ENCODE results near the gene PLPPR3. TPM values are rescaled to one million over a fixed set of nuclear protein-coding genes. Genes with fewer than 3 reads are reported as not detected.

Gene PLPPR3
- polyA plus RNA-seq, 4 donors = 0.49 to 0.57 TPM; not detected in 2

GRCh38 chr19:798415-799075 is 23.2 kb downstream of the PLPPR3 start:
- Histone ChIP-seq H3K4me1 (ENCODE audit: control insufficient read depth in 3 of 3, insufficient read depth in 2 of 3, low read depth in 1 of 3, low read length in 2 of 3) (peaks cover 8 to 43% (median 13%) of the 10 kb centered on the region in 3 donors), H3K36me3 (ENCODE audit: control insufficient read depth in 3 of 3, insufficient read depth in 2 of 3, low read depth in 1 of 3, low read length in 3 of 3) (peaks cover 0 to 56% (median 8%) of the 10 kb centered on the region in 3 donors), H3K9me3 (ENCODE audit: control insufficient read depth in 2 of 2, insufficient read depth in 1 of 2, low read depth in 1 of 2, low read length in 1 of 2) (no peaks in the 10 kb centered on the region), H3K27me3 (ENCODE audit: control insufficient read depth in 3 of 3, insufficient read depth in 3 of 3, low read length in 3 of 3) (no peaks in the 10 kb centered on the region), H3K4me3 (ENCODE audit: low read depth in 1 of 3, low read length in 3 of 3) (peak overlapping the region; percentile 65 to 98 (median 92)), H3K27ac (ENCODE audit: low read depth in 1 of 3, low read length in 2 of 3) (peak overlapping the region; percentile 91 to 98 (median 95))
- 0 to 1% (median 1%) methylated on average over 39 to 44 of the region's 44 CpGs for WGBS, 3 donors
- FAIRE-seq (no peak), DNase-seq (peak; percentile 77 to 85)

- 0 to 1% (median 0%) methylated on average over 34 to 129 of the region's 129 CpGs for WGBS, 3 donors
- no peaks in the 10 kb centered on the region for H3K9me3 ChIP-seq (ENCODE audit: control insufficient read depth in 2 of 2, insufficient read depth in 1 of 2, low read depth in 1 of 2, low read length in 1 of 2)
- FAIRE-seq (no peak), DNase-seq (peak; percentile 91 to 97)
- peaks cover 8 to 37% (median 13%) of the 10 kb centered on the region in 3 donors for H3K4me1 ChIP-seq (ENCODE audit: control insufficient read depth in 3 of 3, insufficient read depth in 2 of 3, low read depth in 1 of 3, low read length in 2 of 3)
- H3K27me3 ChIP-seq (ENCODE audit: control insufficient read depth in 3 of 3, insufficient read depth in 3 of 3, low read length in 3 of 3) = no peaks in the 10 kb centered on the region
- H3K27ac ChIP-seq (ENCODE audit: low read depth in 1 of 3, low read length in 2 of 3) = peak overlapping the region; percentile 91 to 98 (median 95)
- H3K36me3 ChIP-seq (ENCODE audit: control insufficient read depth in 3 of 3, insufficient read depth in 2 of 3, low read depth in 1 of 3, low read length in 3 of 3) = peaks cover 0 to 48% (median 3%) of the 10 kb centered on the region in 3 donors
- H3K4me3 ChIP-seq (ENCODE audit: low read depth in 1 of 3, low read length in 3 of 3) = peak overlapping the region; percentile 65 to 98 (median 92)
These were observed 24.0 kb downstream of the PLPPR3 start for GRCh38 chr19:797528-798414.

- Histone ChIP-seq H3K27ac (ENCODE audit: low read depth in 1 of 3, low read length in 2 of 3) (peak within 1 kb of the TSS; percentile 91 to 98 (median 95)), H3K4me3 (ENCODE audit: low read depth in 1 of 3, low read length in 3 of 3) (peak within 1 kb of the TSS; percentile 92 to 98 (median 98)), H3K9me3 (ENCODE audit: control insufficient read depth in 2 of 2, insufficient read depth in 1 of 2, low read depth in 1 of 2, low read length in 1 of 2) (no peaks in the 10 kb centered on the region), H3K36me3 (ENCODE audit: control insufficient read depth in 3 of 3, insufficient read depth in 2 of 3, low read depth in 1 of 3, low read length in 3 of 3) (peaks cover 0 to 39% (median 2%) of the 10 kb centered on the region in 3 donors), H3K4me1 (ENCODE audit: control insufficient read depth in 3 of 3, insufficient read depth in 2 of 3, low read depth in 1 of 3, low read length in 2 of 3) (peaks cover 8 to 29% (median 10%) of the 10 kb centered on the region in 3 donors), H3K27me3 (ENCODE audit: control insufficient read depth in 3 of 3, insufficient read depth in 3 of 3, low read length in 3 of 3) (no peaks in the 10 kb centered on the region)
- WGBS, 3 donors = 0 to 1% (median 0%) methylated on average over 44 to 83 of the region's 83 CpGs
- FAIRE-seq = peak; percentile 70
- peak; percentile 100 for DNase-seq
These were observed 24.8 kb downstream of the PLPPR3 start, which contains the start of gene PTBP1 for GRCh38 chr19:796692-797527. Gene PTBP1 (plus strand): TSS chr19:797452. CDS start chr19:797498, 46 bp downstream.

- peaks cover 6 to 20% (median 10%) of the 10 kb centered on the region in 3 donors for H3K4me1 ChIP-seq (ENCODE audit: control insufficient read depth in 3 of 3, insufficient read depth in 2 of 3, low read depth in 1 of 3, low read length in 2 of 3)
- no peak overlapping the region for H3K27ac ChIP-seq (ENCODE audit: low read depth in 1 of 3, low read length in 2 of 3)
- H3K36me3 ChIP-seq (ENCODE audit: control insufficient read depth in 3 of 3, insufficient read depth in 2 of 3, low read depth in 1 of 3, low read length in 3 of 3) = peaks cover 0 to 30% (median 2%) of the 10 kb centered on the region in 3 donors
- H3K4me3 ChIP-seq (ENCODE audit: low read depth in 1 of 3, low read length in 3 of 3) = peak overlapping the region; percentile 60 to 98 (median 63)
- no peak for FAIRE-seq
- peak in 1 of 2 donors; percentile 8 for DNase-seq
- no peaks in the 10 kb centered on the region for H3K9me3 ChIP-seq (ENCODE audit: control insufficient read depth in 2 of 2, insufficient read depth in 1 of 2, low read depth in 1 of 2, low read length in 1 of 2)
- 74 to 84% (median 80%) methylated on average over 35 to 39 of the region's 39 CpGs for WGBS, 3 donors
- H3K27me3 ChIP-seq (ENCODE audit: control insufficient read depth in 3 of 3, insufficient read depth in 3 of 3, low read length in 3 of 3) = no peaks in the 10 kb centered on the region
These were observed 25.8 kb downstream of the PLPPR3 start for GRCh38 chr19:795691-796581.

- no peak for FAIRE-seq
- Histone ChIP-seq H3K9me3 (ENCODE audit: control insufficient read depth in 2 of 2, insufficient read depth in 1 of 2, low read depth in 1 of 2, low read length in 1 of 2) (no peaks in the 10 kb centered on the region), H3K4me1 (ENCODE audit: control insufficient read depth in 3 of 3, insufficient read depth in 2 of 3, low read depth in 1 of 3, low read length in 2 of 3) (peaks cover under 1 to 12% (median 6%) of the 10 kb centered on the region in 3 donors), H3K27ac (ENCODE audit: low read depth in 1 of 3, low read length in 2 of 3) (no peak overlapping the region), H3K36me3 (ENCODE audit: control insufficient read depth in 3 of 3, insufficient read depth in 2 of 3, low read depth in 1 of 3, low read length in 3 of 3) (peaks cover 0 to 22% (median 2%) of the 10 kb centered on the region in 3 donors), H3K27me3 (ENCODE audit: control insufficient read depth in 3 of 3, insufficient read depth in 3 of 3, low read length in 3 of 3) (no peaks in the 10 kb centered on the region), H3K4me3 (ENCODE audit: low read depth in 1 of 3, low read length in 3 of 3) (no peak overlapping the region)
- 80 to 91% (median 89%) methylated on average over 28 of the region's 28 CpGs for WGBS, 3 donors
- no peak for DNase-seq
These were observed 26.6 kb downstream of the PLPPR3 start for GRCh38 chr19:795073-795611.

- H3K9me3 ChIP-seq (ENCODE audit: control insufficient read depth in 2 of 2, insufficient read depth in 1 of 2, low read depth in 1 of 2, low read length in 1 of 2) = no peaks in the 10 kb centered on the region
- WGBS, 3 donors = 91 to 95% (median 94%) methylated on average over 12 of the region's 12 CpGs
- H3K27ac ChIP-seq (ENCODE audit: low read depth in 1 of 3, low read length in 2 of 3) = no peak overlapping the region
- peaks cover 0 to 2% (median 0%) of the 10 kb centered on the region in 3 donors for H3K4me1 ChIP-seq (ENCODE audit: control insufficient read depth in 3 of 3, insufficient read depth in 2 of 3, low read depth in 1 of 3, low read length in 2 of 3)
- no peak overlapping the region for H3K4me3 ChIP-seq (ENCODE audit: low read depth in 1 of 3, low read length in 3 of 3)
- DNase-seq (no peak), FAIRE-seq (no peak)
- H3K36me3 ChIP-seq (ENCODE audit: control insufficient read depth in 3 of 3, insufficient read depth in 2 of 3, low read depth in 1 of 3, low read length in 3 of 3) = peaks cover 0 to 10% (median 0%) of the 10 kb centered on the region in 3 donors
- H3K27me3 ChIP-seq (ENCODE audit: control insufficient read depth in 3 of 3, insufficient read depth in 3 of 3, low read length in 3 of 3) = no peaks in the 10 kb centered on the region
These were observed 27.9 kb downstream of the PLPPR3 start for GRCh38 chr19:793806-794205.

- Histone ChIP-seq H3K4me3 (ENCODE audit: low read depth in 1 of 3, low read length in 3 of 3) (no peak overlapping the region), H3K27ac (ENCODE audit: low read depth in 1 of 3, low read length in 2 of 3) (peak overlapping the region in 1 of 3 donors; percentile 36), H3K9me3 (ENCODE audit: control insufficient read depth in 2 of 2, insufficient read depth in 1 of 2, low read depth in 1 of 2, low read length in 1 of 2) (no peaks in the 10 kb centered on the region), H3K27me3 (ENCODE audit: control insufficient read depth in 3 of 3, insufficient read depth in 3 of 3, low read length in 3 of 3) (no peaks in the 10 kb centered on the region), H3K36me3 (ENCODE audit: control insufficient read depth in 3 of 3, insufficient read depth in 2 of 3, low read depth in 1 of 3, low read length in 3 of 3) (peaks cover 0 to 7% (median 0%) of the 10 kb centered on the region in 3 donors), H3K4me1 (ENCODE audit: control insufficient read depth in 3 of 3, insufficient read depth in 2 of 3, low read depth in 1 of 3, low read length in 2 of 3) (peaks cover 0 to 2% (median 0%) of the 10 kb centered on the region in 3 donors)
- FAIRE-seq (no peak), DNase-seq (no peak)
- WGBS, 3 donors = 72 to 78% (median 73%) methylated on average over 16 of the region's 16 CpGs
These were observed 29.4 kb downstream of the PLPPR3 start for GRCh38 chr19:792306-792885.

All from small intestine (tissue), 7 donors.